Ascending aorta (tissue), 2 donors: Measurements from ENCODE around the gene PDGFC. TPM values are rescaled to one million over a fixed set of nuclear protein-coding genes. Genes with fewer than 3 reads are reported as not detected.

Source experiments
- DNase-seq, 2 donors: peaks; one replicate each; pipeline ENCODE4 v3.0.0-alpha.2; 2019; ENCODE audit warnings: low spot score in 2 of 2
- H3K27ac ChIP-seq, 2 donors: fragments of 200-600 bp; sonication (generic); one replicate each; pipeline ENCODE4 v1.5.1; 2016 to 2017; ENCODE audit warnings: mild to moderate bottlenecking in 1 of 2
- H3K27me3 ChIP-seq: fragments of 200-600 bp; sonication (generic); one replicate; pipeline ENCODE4 v1.5.1; 2017
- H3K36me3 ChIP-seq, 2 donors: fragments of 200-600 bp; sonication (generic); one replicate each; pipeline ENCODE4 v1.5.1; 2016
- H3K4me1 ChIP-seq, 2 donors: fragments of 200-600 bp; sonication (generic); one replicate each; pipeline ENCODE4 v1.5.1; 2016 to 2017; ENCODE audit warnings: mild to moderate bottlenecking in 1 of 2
- H3K4me3 ChIP-seq, 2 donors: fragments of 200-600 bp; sonication (generic); one replicate each; pipeline ENCODE4 v1.5.1; 2016 to 2017; ENCODE audit warnings: mild to moderate bottlenecking in 1 of 2
- H3K9me3 ChIP-seq, 2 donors: fragments of 200-600 bp; sonication (generic); one replicate each; pipeline ENCODE4 v1.5.1; 2016
- intact Hi-C: fragments of 100-400 bp; cut with DNase I; formaldehyde crosslinking; loops from one replicate; pipeline ENCODE4 v1.15.1; 2023
- total RNA-seq: library from RNA; depleted of rRNA; stranded (reverse); fragments of >200 nt; gene quantifications from one replicate; pipeline ENCODE4 v1.1.0, GENCODE V29; 2016
- TF ChIP-seq, protein P1 (sequence below), 3 experiments: fragments of 200-600 bp in 2 of 3; fragments of 450-650 bp in 1 of 3; sonication (generic) in 2 of 3; IDR thresholded peaks; one replicate each; pipeline ENCODE4 v1.5.1; 2016 to 2019; ENCODE audit warnings: antibody characterized with exemption in 3 of 3, mild to moderate bottlenecking in 1 of 3, moderate library complexity in 1 of 3

The PDGFC gene
- total RNA-seq, 1 donor from 2014 or later: 21.0 TPM

DNA sequence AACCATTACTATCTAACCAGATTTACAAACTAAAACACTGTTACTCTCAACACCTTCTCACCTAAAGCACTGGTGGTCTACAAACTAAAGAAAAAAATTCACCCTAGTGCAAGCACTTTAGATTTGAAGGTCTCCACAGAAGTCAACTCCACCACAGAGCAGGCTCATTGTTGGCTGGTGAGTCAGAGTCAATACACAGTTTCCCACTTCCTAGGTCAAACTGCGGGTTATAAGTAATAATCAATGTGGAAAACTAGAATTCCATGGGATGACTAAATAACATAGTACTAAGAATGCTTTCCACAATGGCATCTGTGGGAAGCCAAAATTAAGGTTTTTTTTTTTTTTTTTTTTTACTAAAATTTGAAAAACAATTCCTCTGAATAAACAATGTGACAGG, 191.8 kb downstream of the PDGFC start:
- H3K4me3 ChIP-seq: no peak overlapping the region
- peak overlapping the region; percentile 22 to 48 for H3K27ac ChIP-seq

DNA sequence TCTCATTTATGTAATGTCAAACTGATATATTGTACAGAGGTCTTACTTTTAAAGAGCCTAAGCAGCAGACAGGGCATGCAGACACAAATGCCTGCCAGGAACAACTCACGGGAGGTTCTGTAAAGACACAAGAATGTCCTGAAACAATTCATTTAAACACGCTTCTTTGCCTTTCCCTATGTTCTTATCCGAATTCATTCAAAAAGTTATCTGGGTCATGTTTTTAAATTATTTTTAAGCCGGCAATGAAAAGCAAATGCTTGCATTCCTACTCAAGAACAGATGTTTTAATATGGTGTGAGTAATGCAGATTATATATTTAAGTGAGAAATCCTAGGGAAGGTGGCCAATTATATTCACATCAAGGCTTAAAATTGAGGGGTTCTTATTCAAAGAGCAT, 192.6 kb downstream of the PDGFC start:
- peaks cover 5 to 49% of the 10 kb centered on the region in 2 donors for H3K4me1 ChIP-seq
- intact Hi-C loops: loop anchor here (10.0 kb wide), 1 partner anchor 446 kb away; the partner anchor contains the start of gene GRIA2
- H3K9me3 ChIP-seq: no peaks in the 10 kb centered on the region
- H3K4me3 ChIP-seq: no peak overlapping the region
- TF ChIP-seq, protein P1, sequence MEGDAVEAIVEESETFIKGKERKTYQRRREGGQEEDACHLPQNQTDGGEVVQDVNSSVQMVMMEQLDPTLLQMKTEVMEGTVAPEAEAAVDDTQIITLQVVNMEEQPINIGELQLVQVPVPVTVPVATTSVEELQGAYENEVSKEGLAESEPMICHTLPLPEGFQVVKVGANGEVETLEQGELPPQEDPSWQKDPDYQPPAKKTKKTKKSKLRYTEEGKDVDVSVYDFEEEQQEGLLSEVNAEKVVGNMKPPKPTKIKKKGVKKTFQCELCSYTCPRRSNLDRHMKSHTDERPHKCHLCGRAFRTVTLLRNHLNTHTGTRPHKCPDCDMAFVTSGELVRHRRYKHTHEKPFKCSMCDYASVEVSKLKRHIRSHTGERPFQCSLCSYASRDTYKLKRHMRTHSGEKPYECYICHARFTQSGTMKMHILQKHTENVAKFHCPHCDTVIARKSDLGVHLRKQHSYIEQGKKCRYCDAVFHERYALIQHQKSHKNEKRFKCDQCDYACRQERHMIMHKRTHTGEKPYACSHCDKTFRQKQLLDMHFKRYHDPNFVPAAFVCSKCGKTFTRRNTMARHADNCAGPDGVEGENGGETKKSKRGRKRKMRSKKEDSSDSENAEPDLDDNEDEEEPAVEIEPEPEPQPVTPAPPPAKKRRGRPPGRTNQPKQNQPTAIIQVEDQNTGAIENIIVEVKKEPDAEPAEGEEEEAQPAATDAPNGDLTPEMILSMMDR (IDR thresholded peaks at IDR 0.05): no peak
- H3K27me3 ChIP-seq: no peaks in the 10 kb centered on the region
- H3K36me3 ChIP-seq: no peaks in the 10 kb centered on the region
- no peak for DNase-seq
- peak overlapping the region; percentile 22 to 48 for H3K27ac ChIP-seq

More for the DNA sequence above, 191.8 kb downstream of the PDGFC start:
- Histone ChIP-seq H3K27me3 (no peaks in the 10 kb centered on the region), H3K4me1 (peaks cover 5 to 45% of the 10 kb centered on the region in 2 donors), H3K36me3 (no peaks in the 10 kb centered on the region), H3K9me3 (no peaks in the 10 kb centered on the region)
- intact Hi-C loops: loop anchor here (10.0 kb wide), 1 partner anchor 445 kb away; the partner anchor contains the start of gene GRIA2
- TF ChIP-seq, protein P1 (IDR thresholded peaks at IDR 0.05): no peak
- DNase-seq: no peak

DNA sequence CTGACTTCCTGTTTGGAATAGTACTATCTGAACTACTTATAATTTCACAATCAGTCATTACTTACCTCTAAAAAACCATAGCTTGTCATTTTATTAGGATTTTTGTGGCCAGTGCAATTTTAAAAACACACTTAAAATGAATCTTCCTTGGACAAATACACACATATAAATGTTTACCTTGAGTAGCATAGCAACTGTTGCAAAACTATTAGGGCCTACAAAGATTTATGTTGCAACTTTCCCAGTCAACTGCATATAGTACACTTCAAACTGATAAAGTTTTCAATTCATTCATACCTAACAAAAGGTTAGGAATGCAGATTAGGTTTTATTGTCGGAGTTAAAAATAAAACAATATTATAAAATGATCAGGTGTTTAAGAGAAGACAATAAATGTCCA, 193.0 kb downstream of the PDGFC start:
- peaks cover 5 to 52% of the 10 kb centered on the region in 2 donors for H3K4me1 ChIP-seq
- no peak for DNase-seq
- peak overlapping the region; percentile 22 to 49 for H3K27ac ChIP-seq
- intact Hi-C loops: loop anchor here (10.0 kb wide), 1 partner anchor 446 kb away; the partner anchor contains the start of gene GRIA2
- no peaks in the 10 kb centered on the region for H3K36me3 ChIP-seq
- no peak overlapping the region for H3K4me3 ChIP-seq
- H3K9me3 ChIP-seq: no peaks in the 10 kb centered on the region
- no peaks in the 10 kb centered on the region for H3K27me3 ChIP-seq
- TF ChIP-seq, protein P1 (IDR thresholded peaks at IDR 0.05): no peak

DNA sequence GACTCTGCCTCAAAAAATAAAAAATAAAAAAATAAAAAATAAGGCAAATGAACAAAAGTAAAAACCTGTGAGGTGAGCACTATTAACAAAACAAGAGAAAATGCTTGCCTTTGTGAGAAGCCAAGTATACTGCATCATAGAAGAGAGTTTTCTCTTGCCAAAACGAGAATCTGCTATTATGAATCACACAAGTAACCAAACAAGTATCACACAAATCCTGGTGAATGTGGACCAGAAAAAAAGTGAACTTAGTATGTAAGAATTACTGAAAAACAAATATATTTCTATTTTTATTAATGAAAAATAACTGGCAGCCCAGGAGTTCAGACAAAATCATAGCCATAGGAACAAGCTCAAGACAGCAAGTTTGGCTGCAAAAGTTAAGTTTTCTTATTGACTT, 193.5 kb downstream of the PDGFC start:
- H3K36me3 ChIP-seq: no peaks in the 10 kb centered on the region
- DNase-seq: no peak
- H3K27ac ChIP-seq: peak overlapping the region; percentile 49 to 64
- H3K4me3 ChIP-seq: no peak overlapping the region
- intact Hi-C loops: loop anchor here (10.0 kb wide), 1 partner anchor 447 kb away; the partner anchor contains the start of gene GRIA2
- TF ChIP-seq, protein P1 (IDR thresholded peaks at IDR 0.05): no peak
- H3K4me1 ChIP-seq: peaks cover 5 to 55% of the 10 kb centered on the region in 2 donors
- no peaks in the 10 kb centered on the region for H3K27me3 ChIP-seq
- no peaks in the 10 kb centered on the region for H3K9me3 ChIP-seq

DNA sequence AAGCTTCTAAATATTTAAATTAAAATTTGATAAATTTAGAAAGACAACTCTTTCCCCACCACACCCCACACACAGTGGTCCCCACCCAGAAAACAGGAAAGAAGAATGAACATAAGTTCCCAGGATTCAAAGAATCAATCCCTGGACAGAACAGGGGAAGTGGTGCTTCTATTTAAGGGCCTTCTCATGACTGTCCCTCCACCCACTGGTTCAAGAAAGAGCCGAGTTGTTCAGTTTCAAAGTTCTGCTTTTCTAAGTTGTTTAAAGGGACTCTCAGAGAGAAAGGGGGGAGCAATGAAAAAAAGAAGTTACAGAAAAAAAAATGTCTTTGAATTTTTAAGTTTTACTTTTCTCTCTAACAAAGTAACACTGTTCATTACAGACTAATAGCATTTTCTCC, 195.8 kb downstream of the PDGFC start:
- H3K4me3 ChIP-seq: no peak overlapping the region
- H3K27ac ChIP-seq: peak overlapping the region; percentile 56 to 80
- H3K36me3 ChIP-seq: no peaks in the 10 kb centered on the region
- TF ChIP-seq, protein P1 (IDR thresholded peaks at IDR 0.05): no peak
- no peak for DNase-seq
- H3K9me3 ChIP-seq: no peaks in the 10 kb centered on the region
- intact Hi-C loops: loop anchor here (2.0 to 10.0 kb wide), 2 partner anchors 195 to 449 kb away; partner anchors contain the start of genes GRIA2 and PDGFC
- no peaks in the 10 kb centered on the region for H3K27me3 ChIP-seq
- peaks cover 8 to 68% of the 10 kb centered on the region in 2 donors for H3K4me1 ChIP-seq
